ENCODE results near the gene IL17REL.

DNA sequence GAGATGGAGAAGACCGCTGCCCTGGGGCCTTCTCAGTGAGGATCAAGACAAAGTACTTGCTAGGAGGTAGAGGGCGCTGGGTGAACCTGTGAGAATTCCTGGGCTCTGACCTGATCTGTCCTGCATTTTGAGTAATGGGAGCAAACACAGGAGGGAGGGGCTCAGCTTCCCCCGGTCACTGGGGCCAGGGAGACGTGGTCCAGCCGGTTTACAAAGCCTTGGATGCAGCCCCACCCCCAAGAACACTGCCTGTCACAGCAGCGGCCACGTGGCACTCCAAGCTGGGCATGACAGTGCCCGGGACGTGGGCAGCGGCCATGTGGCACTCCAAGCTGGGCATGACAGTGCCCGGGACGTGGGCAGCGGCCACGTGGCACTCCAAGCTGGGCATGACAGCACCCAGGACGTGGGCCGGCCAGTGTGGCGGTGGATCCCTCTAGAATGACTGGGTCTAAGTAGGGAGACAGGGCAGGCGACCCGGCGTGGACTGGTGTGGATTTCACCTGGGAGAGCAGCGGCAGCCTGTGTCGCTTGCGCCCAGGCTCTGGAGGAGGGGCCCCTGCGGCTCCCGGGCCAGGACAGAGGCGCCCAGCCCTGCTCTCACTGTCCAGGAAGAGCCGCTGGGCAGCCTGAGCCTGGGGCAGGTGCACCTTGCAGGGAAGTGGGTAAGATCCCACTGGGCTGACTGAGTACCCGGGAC lies 48.0 kb upstream of the IL17REL start:
- TF ChIP-seq POLR2AphosphoS5 (IDR thresholded peaks at IDR 0.05; ENCODE audit: low read depth, low read length) (no peak), POLR2A (IDR thresholded peaks at IDR 0.05; ENCODE audit: low read depth, low read length) (no peak)
